ENCODE measurements around the gene MED13. TPM values are rescaled to one million over a fixed set of nuclear protein-coding genes. Genes with fewer than 3 reads are reported as not detected.

The MED13 gene
- total and polyA plus RNA-seq, 9 of the 15 experiments (the other 6 are each of a cell fraction or from before 2014, with no cell fraction given) = 5.4 to 48.4 (median 28.2) TPM

- TF ChIP-seq IRF1 (CRISPR knock-in tag; IDR thresholded peaks at IDR 0.05; ENCODE audit: borderline replicate concordance) = no peak
- no peak for TF ChIP-seq CHD2 (IDR thresholded peaks at IDR 0.05; ENCODE audit: low read depth, low read length)
- no peak for TF ChIP-seq TCF3 (CRISPR knock-in tag; IDR thresholded peaks at IDR 0.05)
- no peak for TF ChIP-seq ZNF589 (CRISPR knock-in tag; IDR thresholded peaks at IDR 0.05; ENCODE audit: low read depth)
- 0 out of 2 replicates have a peak, but pooled peaks have one; percentile 9 for TF ChIP-seq CREM (IDR thresholded peaks at IDR 0.05; ENCODE audit: low read depth)
- TF ChIP-seq ZNF263 (CRISPR knock-in tag; IDR thresholded peaks at IDR 0.05; ENCODE audit: borderline replicate concordance) = peak; percentile 4; the same call in 1 of the 2 replicates
- TF ChIP-seq ILF3 (IDR thresholded peaks at IDR 0.05; ENCODE audit: borderline replicate concordance) = no peak
- peak; percentile 16 for TF ChIP-seq CCNT2 (IDR thresholded peaks at IDR 0.05; ENCODE audit: borderline replicate concordance, extremely low read depth, insufficient read length, low read depth, low read length)
- no peak for TF ChIP-seq SMAD2 (IDR thresholded peaks at IDR 0.05; ENCODE audit: low read depth, low read length)
- TF ChIP-seq, protein P1, sequence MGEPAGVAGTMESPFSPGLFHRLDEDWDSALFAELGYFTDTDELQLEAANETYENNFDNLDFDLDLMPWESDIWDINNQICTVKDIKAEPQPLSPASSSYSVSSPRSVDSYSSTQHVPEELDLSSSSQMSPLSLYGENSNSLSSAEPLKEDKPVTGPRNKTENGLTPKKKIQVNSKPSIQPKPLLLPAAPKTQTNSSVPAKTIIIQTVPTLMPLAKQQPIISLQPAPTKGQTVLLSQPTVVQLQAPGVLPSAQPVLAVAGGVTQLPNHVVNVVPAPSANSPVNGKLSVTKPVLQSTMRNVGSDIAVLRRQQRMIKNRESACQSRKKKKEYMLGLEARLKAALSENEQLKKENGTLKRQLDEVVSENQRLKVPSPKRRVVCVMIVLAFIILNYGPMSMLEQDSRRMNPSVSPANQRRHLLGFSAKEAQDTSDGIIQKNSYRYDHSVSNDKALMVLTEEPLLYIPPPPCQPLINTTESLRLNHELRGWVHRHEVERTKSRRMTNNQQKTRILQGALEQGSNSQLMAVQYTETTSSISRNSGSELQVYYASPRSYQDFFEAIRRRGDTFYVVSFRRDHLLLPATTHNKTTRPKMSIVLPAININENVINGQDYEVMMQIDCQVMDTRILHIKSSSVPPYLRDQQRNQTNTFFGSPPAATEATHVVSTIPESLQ (CRISPR knock-in tag; IDR thresholded peaks at IDR 0.05) = peak; percentile 28; the same call in 1 of the 2 replicates
- TF ChIP-seq SETDB1 (IDR thresholded peaks at IDR 0.05; ENCODE audit: low read length) = no peak
- no peak for TF ChIP-seq TEAD1 (CRISPR knock-in tag; IDR thresholded peaks at IDR 0.05)
- TF ChIP-seq ZC3H4 (CRISPR knock-in tag; IDR thresholded peaks at IDR 0.05; ENCODE audit: borderline replicate concordance) = no peak
- TF ChIP-seq HDAC1 (IDR thresholded peaks at IDR 0.05) = peak in 1 of 2 experiments; percentile 42; a peak in 1 of 4 replicates
- TF ChIP-seq, protein P2, sequence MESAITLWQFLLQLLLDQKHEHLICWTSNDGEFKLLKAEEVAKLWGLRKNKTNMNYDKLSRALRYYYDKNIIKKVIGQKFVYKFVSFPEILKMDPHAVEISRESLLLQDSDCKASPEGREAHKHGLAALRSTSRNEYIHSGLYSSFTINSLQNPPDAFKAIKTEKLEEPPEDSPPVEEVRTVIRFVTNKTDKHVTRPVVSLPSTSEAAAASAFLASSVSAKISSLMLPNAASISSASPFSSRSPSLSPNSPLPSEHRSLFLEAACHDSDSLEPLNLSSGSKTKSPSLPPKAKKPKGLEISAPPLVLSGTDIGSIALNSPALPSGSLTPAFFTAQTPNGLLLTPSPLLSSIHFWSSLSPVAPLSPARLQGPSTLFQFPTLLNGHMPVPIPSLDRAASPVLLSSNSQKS (CRISPR knock-in tag; IDR thresholded peaks at IDR 0.05) = no peak
- no peak for TF ChIP-seq SNRNP70 (optimal IDR thresholded peaks at IDR 0.05; ENCODE audit: low read depth, low read length)
- TF ChIP-seq YY1 (IDR thresholded peaks at IDR 0.05; ENCODE audit: borderline replicate concordance in 1 of 3, control insufficient read depth in 1 of 3, extremely low read depth in 1 of 3, insufficient read depth in 3 of 3, insufficient read length in 1 of 3, insufficient replicate concordance in 2 of 3, low read depth in 1 of 3, low read length in 2 of 3) = peak; percentile 36 to 89 (median 78)
- no peak for TF ChIP-seq HNRNPUL1 (IDR thresholded peaks at IDR 0.05; ENCODE audit: low read length)
- TF ChIP-seq SP2 (IDR thresholded peaks at IDR 0.05; ENCODE audit: extremely low read depth, low read depth, low read length, poor library complexity, severe bottlenecking) = no peak
- TF ChIP-seq, protein P3, sequence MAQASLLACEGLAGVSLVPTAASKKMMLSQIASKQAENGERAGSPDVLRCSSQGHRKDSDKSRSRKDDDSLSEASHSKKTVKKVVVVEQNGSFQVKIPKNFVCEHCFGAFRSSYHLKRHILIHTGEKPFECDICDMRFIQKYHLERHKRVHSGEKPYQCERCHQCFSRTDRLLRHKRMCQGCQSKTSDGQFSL (CRISPR knock-in tag; IDR thresholded peaks at IDR 0.05) = peak; percentile 90
- TF ChIP-seq, protein P3 (tag; IDR thresholded peaks at IDR 0.05) = peak in 1 of 2 experiments; percentile 96; a peak in 2 of 4 replicates
- TF ChIP-seq FOSL1 (tag; conservative IDR thresholded peaks at IDR 0.05) = peak; percentile 41; the same call in 1 of the 2 replicates
Measured at GRCh38 chr17:62064791-62065563, at the start of gene MED13 (continued).
